GM19438 (cell line): Measurements from ENCODE around the gene FCHSD2.
"Not testable (repeated sequence)": the region's sequence is repeated elsewhere in the genome, so short reads cannot be mapped to it uniquely, and the experiment has no call there.

ENCODE experiments used
- ATAC-seq: cut with Tn5 transposase; IDR thresholded peaks from one replicate; pipeline ENCODE4 v1.9.1; 2021; ENCODE audit warnings: low read depth; ENCODE audit not compliant: unreplicated experiment

FCHSD2 gene

DNA sequence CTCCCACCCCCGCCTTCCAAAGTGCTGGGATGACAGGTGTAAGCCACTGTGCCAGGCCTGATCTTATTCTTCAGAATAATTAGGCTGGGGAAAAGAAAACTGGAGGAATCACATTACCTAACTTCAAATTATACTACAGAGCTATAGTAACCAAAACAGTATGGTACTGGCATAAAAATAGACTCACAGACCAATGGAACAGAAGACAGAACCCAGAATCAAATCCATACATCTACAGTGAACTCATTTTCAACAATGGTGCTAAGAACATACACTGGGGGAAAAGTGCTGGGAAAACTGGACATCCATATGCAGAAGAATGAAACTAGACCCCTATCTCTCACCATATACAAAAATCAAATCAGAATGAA, 165.6 kb downstream of the FCHSD2 start:
- not testable (repeated sequence) for ATAC-seq

DNA sequence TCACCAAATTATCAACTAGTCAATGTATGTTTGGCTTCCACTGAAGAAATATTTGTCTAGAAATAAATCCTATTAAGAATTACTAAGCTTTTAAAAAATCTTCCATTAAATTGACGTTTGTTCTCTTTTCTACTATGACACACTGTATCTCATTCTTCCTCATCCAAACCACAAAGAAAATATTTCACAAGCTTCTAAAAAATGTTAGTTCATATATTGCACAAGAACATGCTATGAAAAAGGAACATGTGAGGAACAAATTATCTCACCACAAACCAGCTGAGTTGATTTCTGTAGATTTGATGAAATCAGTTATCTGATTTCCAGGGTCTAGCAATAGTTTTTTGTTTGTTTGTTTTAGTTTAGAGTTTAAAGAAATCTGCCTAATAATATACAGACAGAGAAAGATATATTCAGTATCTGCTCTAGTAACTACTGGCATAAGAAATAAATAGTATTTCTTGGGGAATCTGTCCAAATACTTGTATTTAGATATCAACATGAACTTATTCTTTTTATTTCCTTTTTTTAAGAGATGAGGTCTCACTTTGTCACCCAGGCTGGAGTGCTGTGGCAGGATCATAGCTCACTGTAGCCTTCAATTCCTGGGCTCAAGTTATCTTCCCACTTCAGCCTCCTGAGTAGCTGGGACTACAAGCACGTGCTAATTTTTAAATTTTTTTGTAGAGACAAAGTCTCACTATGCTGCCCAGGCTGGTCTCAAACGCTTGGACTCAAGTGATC, 166.2 kb downstream of the FCHSD2 start:
- ATAC-seq = no peak

DNA sequence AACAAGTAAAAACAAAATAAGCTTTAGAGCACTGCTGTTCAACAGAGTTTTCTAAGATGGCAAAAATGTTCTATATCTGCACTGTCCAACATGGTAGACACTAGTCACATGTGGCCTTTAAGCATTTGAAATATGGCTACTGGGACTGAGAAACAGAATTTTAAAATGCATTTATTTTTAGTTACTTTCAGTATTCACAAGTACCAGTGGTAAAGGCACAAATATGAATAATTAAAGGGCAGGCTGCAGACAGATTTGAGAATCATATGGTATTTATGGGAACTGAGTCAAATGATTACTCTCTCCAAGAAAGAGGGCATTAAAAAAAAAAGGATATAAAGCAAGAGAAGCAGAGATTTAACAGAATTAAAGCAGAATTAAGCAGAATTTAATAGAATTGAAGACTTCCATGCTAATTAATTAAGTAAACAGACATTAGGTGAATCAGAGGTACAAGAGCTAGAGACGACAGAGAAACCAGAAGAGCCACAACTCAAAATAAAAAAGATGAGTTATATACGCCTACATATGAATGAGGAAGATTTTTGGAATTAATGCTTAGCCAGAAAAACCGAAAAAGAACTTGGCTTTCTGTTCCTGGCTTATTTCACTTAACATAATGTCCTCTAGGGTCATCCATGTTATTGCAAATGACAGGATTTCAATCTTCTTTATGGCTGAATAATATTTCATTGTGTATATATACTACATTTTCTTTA, 167.5 kb downstream of the FCHSD2 start:
- no peak for ATAC-seq

DNA sequence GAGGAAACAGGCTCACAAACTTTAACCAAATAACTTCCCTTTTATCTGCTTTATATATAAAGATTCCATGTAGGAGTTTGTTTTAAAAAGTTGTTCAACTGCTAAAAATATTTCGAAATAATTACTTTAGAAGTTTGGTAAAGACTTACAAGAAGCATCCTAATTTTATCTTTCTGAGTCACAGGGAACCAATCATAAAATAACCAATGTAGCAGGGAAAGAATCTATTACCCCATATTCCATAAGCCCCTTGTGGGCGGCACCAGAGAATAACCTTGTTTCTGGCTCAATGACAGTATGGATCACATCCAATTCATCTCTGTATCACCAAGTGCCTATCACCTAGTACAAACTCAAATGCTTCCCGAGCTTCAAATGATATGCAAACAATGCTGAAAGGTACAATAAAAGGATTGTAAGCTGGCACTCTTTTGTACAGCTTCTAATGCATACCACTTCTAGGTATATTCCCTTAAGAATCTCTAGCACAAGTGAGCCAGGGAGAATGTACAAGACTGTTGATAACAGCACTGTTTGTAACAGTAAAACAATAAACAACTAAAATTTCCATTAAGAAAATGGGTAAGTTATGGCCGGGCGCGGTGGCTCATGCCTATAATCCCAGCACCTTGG, 169.5 kb downstream of the FCHSD2 start:
- ATAC-seq = no peak

- no peak for ATAC-seq
Measured at GRCh38 chr11:72971192-72971967, 170.7 kb downstream of the FCHSD2 start.

DNA sequence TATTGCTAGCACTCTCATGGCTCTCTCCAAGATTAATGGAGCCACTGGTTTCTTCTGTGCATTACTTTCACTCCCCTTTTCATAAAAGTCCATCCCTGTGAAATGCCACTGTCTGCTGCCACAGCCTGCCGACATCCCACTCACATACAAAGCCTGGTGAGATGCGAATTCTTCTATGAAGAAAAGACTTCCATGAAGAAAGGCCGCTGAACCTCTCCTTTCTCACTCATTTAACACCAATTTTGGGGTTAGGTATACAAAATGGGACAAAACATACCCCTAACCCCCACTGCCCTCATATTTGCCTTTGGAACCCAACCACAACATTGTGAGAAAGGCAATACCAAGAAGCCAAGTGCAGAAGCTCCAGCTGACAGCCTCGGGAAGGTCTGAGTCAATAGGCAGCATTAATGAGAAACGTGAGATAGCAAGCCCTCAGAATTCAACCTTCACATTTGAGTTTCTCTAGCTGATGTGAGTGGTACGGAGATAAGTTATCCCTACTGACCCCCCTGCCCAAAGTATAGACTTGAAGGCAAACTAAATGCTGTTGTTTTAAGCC, 171.5 kb downstream of the FCHSD2 start:
- no peak for ATAC-seq

DNA sequence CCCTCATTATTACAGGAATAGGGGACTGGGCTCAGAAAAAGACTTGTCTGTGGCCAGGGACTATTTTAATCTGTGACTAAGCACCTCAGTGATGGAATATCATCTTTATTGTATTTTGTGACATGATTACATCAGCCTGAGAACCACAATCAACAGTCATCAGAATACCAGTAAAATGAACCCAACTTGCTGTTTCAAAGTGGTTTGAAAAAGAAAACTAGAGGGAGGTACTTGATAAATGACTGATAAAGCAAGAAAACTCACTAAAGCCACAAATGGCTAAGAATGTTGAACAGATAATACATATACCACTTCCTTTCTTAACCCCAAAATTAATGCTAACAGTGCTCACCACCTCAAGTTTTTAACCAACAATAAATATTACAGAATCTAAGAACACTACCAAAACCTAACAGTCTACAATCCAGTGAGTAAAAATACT, 172.2 kb downstream of the FCHSD2 start:
- peak; percentile 70 for ATAC-seq

GRCh38 chr11:72968390-72968789, 173.7 kb downstream of the FCHSD2 start:
- ATAC-seq = no peak

GRCh38 chr11:72965672-72966071, 176.4 kb downstream of the FCHSD2 start:
- ATAC-seq = no peak

- ATAC-seq = no peak
Measured at GRCh38 chr11:72962717-72963116, 179.4 kb downstream of the FCHSD2 start.

GRCh38 chr11:72962084-72962483, 180.0 kb downstream of the FCHSD2 start:
- no peak for ATAC-seq

DNA sequence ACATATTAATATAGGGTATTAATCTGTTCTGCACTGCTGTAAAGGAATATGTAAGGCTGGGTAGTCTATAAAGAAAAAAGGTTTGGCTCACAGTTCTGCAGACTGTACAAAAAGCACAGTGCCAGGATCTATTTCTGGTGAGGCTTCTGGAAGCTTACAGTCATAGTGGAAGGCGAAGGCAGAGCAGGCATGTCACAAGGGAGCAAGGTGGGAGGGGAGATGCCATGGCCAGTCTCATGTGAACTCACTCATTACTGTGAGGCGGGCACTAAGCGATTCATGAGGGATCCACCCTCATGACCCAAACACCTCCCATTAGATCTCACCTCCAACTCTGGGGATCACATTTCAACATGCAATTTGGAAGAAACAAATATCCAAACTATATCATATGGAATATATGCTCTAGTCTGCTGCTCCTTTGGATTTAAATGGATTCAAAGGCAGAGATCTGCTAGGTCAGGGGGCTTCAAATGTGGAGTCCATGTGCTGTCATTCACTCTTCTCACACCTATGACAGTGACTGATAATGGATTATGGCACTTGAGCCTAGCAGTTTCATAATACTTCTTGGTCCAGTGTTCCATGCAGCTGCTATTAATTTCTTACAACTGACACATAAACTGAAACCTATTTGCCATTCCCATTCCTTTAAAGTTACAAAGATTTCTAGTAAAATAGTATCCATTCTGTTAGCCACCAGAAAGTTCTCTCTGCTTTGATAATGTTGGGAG, 182.0 kb downstream of the FCHSD2 start:
- ATAC-seq = no peak

DNA sequence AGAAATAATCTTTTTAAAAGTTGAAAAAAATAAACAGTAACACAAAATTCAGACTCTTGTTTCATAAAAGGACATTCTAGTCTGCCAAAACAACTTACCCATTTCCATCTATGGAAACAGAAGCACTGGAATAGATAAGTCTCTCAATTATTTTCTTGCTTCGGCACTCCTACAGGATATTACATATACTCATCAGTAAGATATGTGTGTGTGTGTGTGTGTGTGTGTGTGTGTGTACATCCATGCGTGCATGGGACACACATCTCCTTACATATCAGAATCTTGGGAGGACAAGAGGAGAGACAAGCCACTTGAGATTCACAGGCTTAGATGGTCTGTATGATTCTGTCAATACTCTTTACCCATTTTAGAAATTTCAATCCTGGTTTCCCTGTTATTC, 183.3 kb downstream of the FCHSD2 start:
- no peak for ATAC-seq

GRCh38 chr11:72955466-72955865, 186.7 kb downstream of the FCHSD2 start:
- no peak for ATAC-seq

GRCh38 chr11:72954860-72955259, 187.3 kb downstream of the FCHSD2 start:
- ATAC-seq = no peak

DNA sequence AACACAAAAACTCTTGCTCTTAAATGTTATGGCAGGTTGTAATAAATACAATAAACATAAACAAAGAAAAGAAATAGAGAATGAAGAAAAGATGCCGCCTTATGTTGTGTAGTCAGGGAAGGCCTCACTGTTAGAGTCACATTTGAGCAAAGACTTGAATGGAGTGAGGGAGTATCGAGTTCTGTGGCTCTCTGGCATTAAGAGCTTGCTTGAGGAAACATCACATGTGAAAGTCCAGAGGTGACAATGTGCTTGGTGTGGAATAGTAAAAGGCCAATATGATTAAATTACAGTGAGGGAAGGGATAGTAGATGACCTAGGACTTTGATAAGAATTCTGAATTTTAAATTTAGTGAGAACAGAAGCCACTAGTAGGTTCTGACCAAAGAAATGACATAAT, 188.5 kb downstream of the FCHSD2 start:
- ATAC-seq = no peak

DNA sequence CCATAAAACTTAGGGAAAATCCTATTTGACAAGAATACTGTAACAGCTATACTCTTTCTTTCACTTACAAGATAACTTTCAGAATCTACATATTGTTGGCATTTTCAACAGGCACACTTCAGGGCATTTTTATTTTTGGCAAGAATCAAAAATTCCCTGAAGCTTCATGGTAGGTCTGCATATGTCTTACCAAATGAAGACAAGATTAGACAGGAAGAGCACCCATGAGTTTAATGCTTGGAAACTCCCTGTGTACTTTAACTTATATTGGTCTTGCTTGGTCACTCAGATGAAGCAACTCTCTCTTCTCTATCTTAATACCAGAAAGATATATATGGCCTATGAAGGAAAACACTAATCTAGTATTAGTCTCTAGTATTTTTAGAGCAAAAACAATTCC, 190.2 kb downstream of the FCHSD2 start:
- ATAC-seq = no peak

- no peak for ATAC-seq
Measured at GRCh38 chr11:72951193-72951592, 190.9 kb downstream of the FCHSD2 start.

- no peak for ATAC-seq
Measured at GRCh38 chr11:72950685-72951084, 191.4 kb downstream of the FCHSD2 start.

- no peak for ATAC-seq
Measured at GRCh38 chr11:72947229-72947628, 194.9 kb downstream of the FCHSD2 start.
